ENCODE results near the gene BTBD3.
A peak's percentile ranks its signal among the peaks of the same experiment; 100 is the strongest.

Gene BTBD3

GRCh38 chr20:11891776-11892545, 25.7 kb upstream of the BTBD3 start:
- H3K9me3 ChIP-seq (ENCODE audit: control insufficient read depth in 5 of 5, low read length in 5 of 5): no peaks in the 10 kb centered on the region
- no peaks in the 10 kb centered on the region for H3K27me3 ChIP-seq (ENCODE audit: control insufficient read depth in 5 of 5, insufficient read depth in 4 of 5, low read length in 5 of 5)
- peak overlapping the region; percentile 79 for H3K27ac ChIP-seq (ENCODE audit: low read depth, low read length)
- no peaks in the 10 kb centered on the region for H3K36me3 ChIP-seq (ENCODE audit: control insufficient read depth in 5 of 5, insufficient read depth in 5 of 5, low read length in 5 of 5)
- H3K9ac ChIP-seq (ENCODE audit: low read length in 5 of 5): peak overlapping the region; percentile 66 to 85 (median 74)
- H3K4me1 ChIP-seq (ENCODE audit: control insufficient read depth in 5 of 5, insufficient read depth in 5 of 5, low read length in 5 of 5): peaks cover 2 to 33% (median 22%) of the 10 kb centered on the region in 5 donors
- H3K4me3 ChIP-seq (ENCODE audit: low read depth in 1 of 5, low read length in 5 of 5): peak overlapping the region; percentile 69 to 82 (median 74)

DNA sequence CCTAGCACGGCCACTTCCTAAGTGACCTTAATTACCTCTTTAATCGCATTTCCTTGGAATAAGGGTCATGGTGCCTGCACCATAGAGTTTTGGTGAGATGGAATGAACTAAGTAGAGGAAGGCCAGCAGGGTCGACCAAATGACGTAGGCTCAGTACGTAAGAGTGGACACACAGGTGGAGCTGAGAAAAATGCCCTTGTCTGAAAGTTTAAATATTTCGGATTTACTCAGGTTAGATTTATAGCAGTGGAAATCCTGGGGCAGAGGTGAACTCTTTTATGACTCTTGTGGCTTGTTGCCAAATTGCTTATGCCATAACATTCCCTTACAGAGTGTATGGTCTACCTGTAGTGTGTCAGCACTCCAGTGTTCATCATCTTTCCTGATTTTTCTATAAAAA, 23.6 kb upstream of the BTBD3 start:
- H3K27me3 ChIP-seq (ENCODE audit: control insufficient read depth in 5 of 5, insufficient read depth in 4 of 5, low read length in 5 of 5): no peaks in the 10 kb centered on the region
- H3K27ac ChIP-seq (ENCODE audit: low read depth, low read length): no peak overlapping the region

DNA sequence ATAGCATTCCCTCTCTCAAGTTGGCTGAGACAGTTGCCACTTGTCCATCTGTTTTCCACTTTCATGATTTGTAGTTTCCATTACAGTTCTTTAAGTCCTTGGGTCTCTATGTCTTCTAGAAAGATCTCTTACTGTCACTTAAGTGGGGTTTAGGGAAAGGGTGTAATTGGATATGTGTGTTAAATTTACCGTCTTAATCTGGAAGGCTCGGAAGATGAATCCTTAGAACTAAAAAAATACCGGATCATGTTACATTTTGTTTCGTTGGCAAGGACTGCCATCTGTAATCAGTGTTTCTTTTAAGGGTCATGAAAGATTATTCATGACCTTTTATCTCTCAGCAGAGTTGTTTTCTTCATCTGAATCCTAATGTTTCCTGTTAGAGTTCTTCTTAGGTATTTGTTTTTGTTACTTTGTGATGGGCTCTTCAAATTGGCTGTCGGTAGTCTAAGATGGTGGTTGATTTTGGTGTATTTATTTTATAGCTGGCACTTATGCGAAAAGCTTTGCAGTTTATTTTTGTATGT, 21.8 kb upstream of the BTBD3 start:
- H3K27ac ChIP-seq (ENCODE audit: low read depth, low read length): no peak overlapping the region

More for the DNA sequence above, 23.6 kb upstream of the BTBD3 start:
- Histone ChIP-seq H3K9ac (ENCODE audit: low read length in 5 of 5) (no peak overlapping the region), H3K9me3 (ENCODE audit: control insufficient read depth in 5 of 5, low read length in 5 of 5) (no peaks in the 10 kb centered on the region), H3K4me1 (ENCODE audit: control insufficient read depth in 5 of 5, insufficient read depth in 5 of 5, low read length in 5 of 5) (peaks cover 2 to 33% (median 22%) of the 10 kb centered on the region in 5 donors), H3K4me3 (ENCODE audit: low read depth in 1 of 5, low read length in 5 of 5) (no peak overlapping the region), H3K36me3 (ENCODE audit: control insufficient read depth in 5 of 5, insufficient read depth in 5 of 5, low read length in 5 of 5) (no peaks in the 10 kb centered on the region)

GRCh38 chr20:11901127-11901526, 16.6 kb upstream of the BTBD3 start:
- Histone ChIP-seq H3K4me3 (ENCODE audit: low read depth in 1 of 5, low read length in 5 of 5) (no peak overlapping the region), H3K36me3 (ENCODE audit: control insufficient read depth in 5 of 5, insufficient read depth in 5 of 5, low read length in 5 of 5) (no peaks in the 10 kb centered on the region), H3K4me1 (ENCODE audit: control insufficient read depth in 5 of 5, insufficient read depth in 5 of 5, low read length in 5 of 5) (no peaks in the 10 kb centered on the region), H3K27me3 (ENCODE audit: control insufficient read depth in 5 of 5, insufficient read depth in 4 of 5, low read length in 5 of 5) (no peaks in the 10 kb centered on the region), H3K9ac (ENCODE audit: low read length in 5 of 5) (no peak overlapping the region), H3K9me3 (ENCODE audit: control insufficient read depth in 5 of 5, low read length in 5 of 5) (no peaks in the 10 kb centered on the region), H3K27ac (ENCODE audit: low read depth, low read length) (no peak overlapping the region)

More for the DNA sequence above, 21.8 kb upstream of the BTBD3 start:
- H3K4me3 ChIP-seq (ENCODE audit: low read depth in 1 of 5, low read length in 5 of 5): no peak overlapping the region
- no peaks in the 10 kb centered on the region for H3K36me3 ChIP-seq (ENCODE audit: control insufficient read depth in 5 of 5, insufficient read depth in 5 of 5, low read length in 5 of 5)
- no peaks in the 10 kb centered on the region for H3K9me3 ChIP-seq (ENCODE audit: control insufficient read depth in 5 of 5, low read length in 5 of 5)
- H3K9ac ChIP-seq (ENCODE audit: low read length in 5 of 5): no peak overlapping the region
- peaks cover 2 to 26% (median 17%) of the 10 kb centered on the region in 5 donors for H3K4me1 ChIP-seq (ENCODE audit: control insufficient read depth in 5 of 5, insufficient read depth in 5 of 5, low read length in 5 of 5)
- no peaks in the 10 kb centered on the region for H3K27me3 ChIP-seq (ENCODE audit: control insufficient read depth in 5 of 5, insufficient read depth in 4 of 5, low read length in 5 of 5)

DNA sequence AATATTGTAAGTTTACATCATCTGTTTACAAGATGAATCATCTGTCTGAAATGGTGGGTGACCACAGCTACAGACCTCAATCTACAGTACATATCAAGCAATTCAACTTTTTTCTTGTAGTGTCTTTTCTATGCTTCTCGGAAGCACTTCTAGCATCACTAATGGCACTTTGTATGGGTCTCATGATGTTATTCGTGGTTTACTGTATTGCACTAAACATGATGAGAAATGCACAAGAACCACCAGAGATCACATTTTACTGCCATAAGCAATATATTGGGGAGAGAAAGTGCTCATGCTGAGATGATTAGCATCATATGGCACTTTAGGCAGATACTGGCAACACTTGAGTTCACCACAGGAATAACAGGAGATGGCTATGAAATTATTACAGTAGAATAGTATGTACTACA, 15.4 kb upstream of the BTBD3 start:
- Histone ChIP-seq H3K4me1 (ENCODE audit: control insufficient read depth in 5 of 5, insufficient read depth in 5 of 5, low read length in 5 of 5) (no peaks in the 10 kb centered on the region), H3K36me3 (ENCODE audit: control insufficient read depth in 5 of 5, insufficient read depth in 5 of 5, low read length in 5 of 5) (no peaks in the 10 kb centered on the region), H3K27me3 (ENCODE audit: control insufficient read depth in 5 of 5, insufficient read depth in 4 of 5, low read length in 5 of 5) (no peaks in the 10 kb centered on the region), H3K9me3 (ENCODE audit: control insufficient read depth in 5 of 5, low read length in 5 of 5) (no peaks in the 10 kb centered on the region), H3K27ac (ENCODE audit: low read depth, low read length) (no peak overlapping the region), H3K9ac (ENCODE audit: low read length in 5 of 5) (no peak overlapping the region), H3K4me3 (ENCODE audit: low read depth in 1 of 5, low read length in 5 of 5) (no peak overlapping the region)

DNA sequence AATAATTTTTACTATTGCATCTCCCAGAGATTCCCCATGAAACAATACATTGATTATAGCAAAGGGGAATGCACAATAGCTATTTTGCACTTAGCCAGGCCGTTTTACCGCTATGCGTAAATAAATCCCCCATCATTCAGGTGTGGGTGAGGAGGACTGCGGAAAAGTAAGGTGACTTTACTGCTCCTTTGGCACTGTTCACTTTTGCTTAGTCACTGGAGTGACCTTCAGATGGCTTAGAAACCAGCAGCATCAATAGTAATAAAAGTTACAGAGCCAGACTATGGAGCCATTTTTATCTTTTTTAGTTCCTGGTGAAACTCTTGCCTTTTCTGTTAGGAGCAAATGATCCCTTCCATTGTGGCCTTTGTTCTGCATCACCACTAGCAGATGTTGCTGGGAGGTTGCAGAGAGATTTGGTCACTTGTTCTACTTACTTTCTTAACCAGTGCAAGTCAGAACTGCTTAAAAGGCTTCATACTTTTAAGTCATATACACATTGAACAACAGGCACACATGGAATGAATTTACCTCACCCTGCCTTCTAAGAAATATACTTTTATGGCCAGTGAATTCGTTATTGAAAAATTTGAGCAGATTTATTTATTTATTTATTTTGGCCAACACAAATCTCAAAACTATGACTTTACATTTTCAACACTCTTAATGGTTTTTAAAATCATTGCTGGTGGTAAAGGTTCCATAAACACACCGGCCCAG, 12.1 kb upstream of the BTBD3 start:
- Histone ChIP-seq H3K27me3 (ENCODE audit: control insufficient read depth in 5 of 5, insufficient read depth in 4 of 5, low read length in 5 of 5) (no peaks in the 10 kb centered on the region), H3K4me1 (ENCODE audit: control insufficient read depth in 5 of 5, insufficient read depth in 5 of 5, low read length in 5 of 5) (no peaks in the 10 kb centered on the region), H3K36me3 (ENCODE audit: control insufficient read depth in 5 of 5, insufficient read depth in 5 of 5, low read length in 5 of 5) (no peaks in the 10 kb centered on the region), H3K27ac (ENCODE audit: low read depth, low read length) (no peak overlapping the region), H3K9me3 (ENCODE audit: control insufficient read depth in 5 of 5, low read length in 5 of 5) (no peaks in the 10 kb centered on the region), H3K4me3 (ENCODE audit: low read depth in 1 of 5, low read length in 5 of 5) (no peak overlapping the region), H3K9ac (ENCODE audit: low read length in 5 of 5) (no peak overlapping the region)

DNA sequence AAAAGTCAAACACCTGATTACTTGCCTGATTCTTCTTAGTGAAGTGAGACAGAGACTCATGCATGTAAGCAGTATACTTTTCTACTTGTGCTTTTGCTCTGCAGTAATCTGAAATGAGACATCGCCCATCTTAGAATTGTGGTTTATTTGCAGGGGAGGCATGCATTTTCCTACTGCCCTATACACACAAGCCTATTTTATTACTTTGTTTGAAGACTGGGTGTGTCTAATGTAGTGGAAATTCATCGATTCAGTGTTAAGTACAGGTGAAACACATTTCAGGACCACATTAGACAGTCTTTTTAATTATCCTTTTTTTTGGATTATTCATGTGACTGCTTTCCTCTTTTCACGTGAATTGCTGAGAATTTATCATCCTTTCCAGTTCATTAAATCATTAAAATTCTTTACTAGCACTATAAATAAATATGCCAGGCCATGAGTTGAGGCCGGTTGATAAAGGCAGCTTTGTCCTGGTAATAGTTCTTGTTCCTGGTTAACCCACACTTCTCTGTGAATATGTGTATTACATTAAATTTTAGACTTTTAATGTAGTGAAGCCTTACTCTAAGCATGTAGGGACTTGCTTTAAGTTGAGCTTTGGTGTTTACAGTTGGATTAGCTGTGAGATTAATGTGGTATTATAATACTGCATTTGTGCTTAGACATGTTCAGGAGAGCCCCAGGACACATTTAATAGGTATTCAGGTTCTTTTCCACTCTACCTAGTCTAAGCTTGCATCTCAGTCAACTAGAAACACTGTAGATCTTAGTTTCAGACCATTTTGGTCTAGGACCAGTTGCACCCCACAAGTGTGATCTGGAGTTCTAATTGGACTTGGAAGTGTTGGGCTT, 10.8 kb upstream of the BTBD3 start:
- Histone ChIP-seq H3K27me3 (ENCODE audit: control insufficient read depth in 5 of 5, insufficient read depth in 4 of 5, low read length in 5 of 5) (no peaks in the 10 kb centered on the region), H3K27ac (ENCODE audit: low read depth, low read length) (no peak overlapping the region), H3K4me3 (ENCODE audit: low read depth in 1 of 5, low read length in 5 of 5) (no peak overlapping the region), H3K4me1 (ENCODE audit: control insufficient read depth in 5 of 5, insufficient read depth in 5 of 5, low read length in 5 of 5) (no peaks in the 10 kb centered on the region), H3K9me3 (ENCODE audit: control insufficient read depth in 5 of 5, low read length in 5 of 5) (no peaks in the 10 kb centered on the region), H3K9ac (ENCODE audit: low read length in 5 of 5) (no peak overlapping the region), H3K36me3 (ENCODE audit: control insufficient read depth in 5 of 5, insufficient read depth in 5 of 5, low read length in 5 of 5) (no peaks in the 10 kb centered on the region)

GRCh38 chr20:11907621-11908020, 10.1 kb upstream of the BTBD3 start:
- no peaks in the 10 kb centered on the region for H3K4me1 ChIP-seq (ENCODE audit: control insufficient read depth in 5 of 5, insufficient read depth in 5 of 5, low read length in 5 of 5)
- H3K9me3 ChIP-seq (ENCODE audit: control insufficient read depth in 5 of 5, low read length in 5 of 5): no peaks in the 10 kb centered on the region
- no peak overlapping the region for H3K4me3 ChIP-seq (ENCODE audit: low read depth in 1 of 5, low read length in 5 of 5)
- H3K27me3 ChIP-seq (ENCODE audit: control insufficient read depth in 5 of 5, insufficient read depth in 4 of 5, low read length in 5 of 5): no peaks in the 10 kb centered on the region
- no peaks in the 10 kb centered on the region for H3K36me3 ChIP-seq (ENCODE audit: control insufficient read depth in 5 of 5, insufficient read depth in 5 of 5, low read length in 5 of 5)
- no peak overlapping the region for H3K27ac ChIP-seq (ENCODE audit: low read depth, low read length)
- no peak overlapping the region for H3K9ac ChIP-seq (ENCODE audit: low read length in 5 of 5)

- Histone ChIP-seq H3K9ac (ENCODE audit: low read length in 5 of 5) (no peak overlapping the region), H3K9me3 (ENCODE audit: control insufficient read depth in 5 of 5, low read length in 5 of 5) (no peaks in the 10 kb centered on the region), H3K36me3 (ENCODE audit: control insufficient read depth in 5 of 5, insufficient read depth in 5 of 5, low read length in 5 of 5) (no peaks in the 10 kb centered on the region), H3K4me1 (ENCODE audit: control insufficient read depth in 5 of 5, insufficient read depth in 5 of 5, low read length in 5 of 5) (peaks cover 0 to 5% (median 0%) of the 10 kb centered on the region in 5 donors), H3K27ac (ENCODE audit: low read depth, low read length) (no peak overlapping the region), H3K4me3 (ENCODE audit: low read depth in 1 of 5, low read length in 5 of 5) (no peak overlapping the region), H3K27me3 (ENCODE audit: control insufficient read depth in 5 of 5, insufficient read depth in 4 of 5, low read length in 5 of 5) (no peaks in the 10 kb centered on the region)
Observed at GRCh38 chr20:11912013-11912658, 5.6 kb upstream of the BTBD3 start.

Data from subcutaneous abdominal adipose tissue (tissue), 5 donors.